Superior temporal gyrus (tissue), 1 donor: ENCODE results near the gene MAP3K21.

Source experiments
- DNase-seq: peaks from one replicate; pipeline ENCODE4 v3.0.0-alpha.2; 2016; ENCODE audit errors: extremely low spot score

Gene MAP3K21

DNA sequence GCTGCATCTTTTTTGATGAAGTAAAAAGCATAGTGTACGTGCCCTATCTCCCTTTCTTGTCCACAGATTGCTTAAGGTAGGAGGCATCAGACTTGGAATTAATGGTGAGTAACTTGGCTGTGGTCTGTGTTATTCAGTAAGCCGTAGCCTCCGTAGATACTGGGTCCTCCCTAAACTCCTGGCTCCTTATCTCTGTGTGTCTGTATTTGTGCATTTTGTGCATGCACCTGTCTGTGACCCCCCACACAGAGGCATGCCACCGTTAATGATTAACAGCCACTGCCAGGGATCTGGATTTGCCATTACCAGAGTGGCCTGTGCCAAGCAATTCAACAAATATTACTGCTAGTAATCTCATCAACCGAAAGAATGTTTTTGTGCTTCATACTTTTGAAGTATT lies 31.9 kb downstream of the MAP3K21 start:
- DNase-seq, result no peak

DNA sequence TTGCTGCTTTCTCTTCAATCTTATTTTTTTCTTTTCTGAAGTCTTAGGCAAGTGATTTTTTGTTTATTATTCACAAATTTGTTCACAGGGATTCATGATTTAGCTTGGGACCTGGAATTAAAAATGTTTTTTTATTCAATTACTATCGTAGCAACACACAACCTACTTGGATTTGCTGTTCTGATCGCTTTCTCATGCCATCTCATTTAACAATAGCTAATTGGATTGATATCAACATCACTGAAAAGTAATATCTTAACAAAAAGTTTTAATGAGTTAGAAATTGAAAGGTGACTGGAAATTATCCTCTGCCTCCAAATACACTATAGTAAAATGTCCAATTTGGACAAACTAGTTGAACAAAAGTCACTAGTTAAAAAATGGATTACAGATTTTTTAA lies 32.4 kb downstream of the MAP3K21 start:
- DNase-seq, result no peak

DNA sequence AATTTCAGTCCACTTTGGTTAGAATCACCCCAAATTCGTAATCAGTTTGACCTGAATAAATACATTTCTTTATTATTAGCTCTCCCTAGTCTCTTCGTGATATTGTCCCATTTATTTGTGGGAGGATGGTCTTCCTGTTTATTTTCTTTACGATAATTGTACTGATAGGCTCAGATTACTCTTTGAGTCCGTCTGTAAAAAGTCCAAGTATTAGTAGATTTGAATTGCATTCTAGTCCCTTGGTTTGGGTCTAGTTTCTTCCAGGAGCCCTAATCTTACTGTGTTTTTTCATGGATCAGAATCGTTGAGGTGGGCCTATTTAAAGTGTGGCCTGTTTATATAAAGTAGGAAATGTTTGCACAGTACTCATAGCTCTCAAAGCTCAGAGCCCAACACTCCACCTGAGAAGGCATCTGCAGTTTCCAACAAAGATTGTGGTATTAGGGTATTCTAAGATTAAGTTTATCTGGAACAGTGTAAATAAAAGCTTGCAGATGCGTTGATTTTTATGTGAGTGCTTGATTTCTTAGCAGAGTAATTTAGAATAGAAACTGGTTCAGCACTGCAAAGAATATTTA lies 33.1 kb downstream of the MAP3K21 start:
- DNase-seq, result no peak

DNA sequence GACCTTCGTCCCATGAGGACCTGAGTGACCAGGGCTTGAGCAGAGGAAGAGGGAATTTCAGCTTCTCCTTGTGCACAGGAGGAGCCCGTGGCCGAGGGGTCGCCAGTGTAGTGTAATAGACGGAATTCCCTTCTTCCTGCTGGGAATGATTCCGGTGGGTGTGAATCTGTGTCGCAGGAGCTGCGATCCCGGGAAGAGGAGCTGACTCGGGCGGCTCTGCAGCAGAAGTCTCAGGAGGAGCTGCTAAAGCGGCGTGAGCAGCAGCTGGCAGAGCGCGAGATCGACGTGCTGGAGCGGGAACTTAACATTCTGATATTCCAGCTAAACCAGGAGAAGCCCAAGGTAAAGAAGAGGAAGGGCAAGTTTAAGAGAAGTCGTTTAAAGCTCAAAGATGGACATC lies 34.4 kb downstream of the MAP3K21 start:
- DNase-seq, result no peak

DNA sequence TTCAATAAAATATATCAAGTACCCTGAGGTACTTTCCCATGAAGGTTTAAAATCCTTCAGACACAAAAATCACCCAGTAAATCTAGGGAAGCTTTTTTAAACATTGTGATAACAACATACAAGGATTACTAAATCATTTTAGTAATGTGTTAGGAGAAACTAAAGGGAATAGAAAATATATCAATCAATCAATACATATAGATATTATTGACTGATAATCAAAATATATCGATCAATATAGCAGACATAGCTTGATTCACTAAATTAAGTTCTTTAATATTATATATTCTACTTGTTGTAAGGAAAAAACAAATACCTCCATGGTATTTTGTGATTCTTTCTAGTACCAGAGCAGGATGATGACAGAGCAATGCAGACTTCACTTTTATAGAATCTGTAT lies 35.2 kb downstream of the MAP3K21 start:
- no peak for DNase-seq

DNA sequence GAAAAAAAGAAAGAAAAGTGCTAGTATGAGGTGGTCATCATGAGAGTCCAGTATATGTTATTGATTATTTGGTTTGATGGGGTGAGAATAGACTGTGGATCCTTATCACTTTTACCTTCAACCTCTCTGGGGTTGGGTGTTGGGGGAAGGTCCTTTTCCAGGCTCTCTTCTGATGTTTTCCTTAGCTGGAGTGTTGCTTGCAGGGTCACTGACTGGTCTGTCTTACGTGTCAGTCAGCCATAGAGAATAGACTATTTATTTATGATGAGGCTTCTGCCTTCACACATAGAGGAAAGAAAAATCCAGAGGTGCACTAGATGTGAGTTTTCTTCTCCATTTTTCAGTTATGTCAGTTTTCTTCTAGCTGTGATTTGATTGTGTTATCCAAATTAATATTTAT lies 36.5 kb downstream of the MAP3K21 start:
- no peak for DNase-seq

DNA sequence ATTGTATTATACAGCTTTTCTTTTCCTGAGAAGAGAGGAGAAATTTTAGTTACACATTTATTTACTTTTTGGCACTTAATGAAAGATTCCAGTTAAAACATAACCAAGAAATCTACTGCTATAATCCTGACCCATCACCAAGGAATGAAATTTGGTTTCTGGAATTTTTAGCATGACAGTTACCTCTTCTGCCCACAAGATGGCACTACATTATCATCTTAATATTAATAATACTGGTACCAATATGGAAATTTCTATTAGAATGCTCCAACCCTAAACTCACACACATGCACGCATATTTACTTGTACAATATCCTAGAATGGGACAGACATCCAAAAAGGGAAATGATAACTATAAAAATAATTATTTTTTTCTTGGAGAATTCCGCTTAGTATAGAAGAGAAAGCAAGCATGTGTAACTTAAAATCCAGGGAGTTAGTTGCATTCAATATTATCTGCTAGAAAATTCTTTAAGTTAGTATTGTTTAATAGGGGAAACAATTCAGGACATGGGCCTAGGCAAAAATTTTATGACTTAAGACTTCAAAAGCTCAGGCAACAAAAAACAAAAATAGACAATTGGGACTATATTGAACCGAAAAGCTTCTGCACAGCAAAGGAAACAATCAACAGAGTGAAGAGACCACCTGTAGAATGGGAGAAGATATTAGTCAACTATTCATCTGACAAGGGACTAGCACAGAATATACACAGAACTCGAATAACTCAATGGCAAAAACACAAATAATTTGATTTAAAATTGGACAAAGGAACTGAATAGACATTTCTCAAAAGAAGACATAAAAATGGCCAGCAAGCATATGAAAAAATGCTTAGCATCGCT lies 37.4 kb downstream of the MAP3K21 start:
- DNase-seq, result peak; percentile 57

DNA sequence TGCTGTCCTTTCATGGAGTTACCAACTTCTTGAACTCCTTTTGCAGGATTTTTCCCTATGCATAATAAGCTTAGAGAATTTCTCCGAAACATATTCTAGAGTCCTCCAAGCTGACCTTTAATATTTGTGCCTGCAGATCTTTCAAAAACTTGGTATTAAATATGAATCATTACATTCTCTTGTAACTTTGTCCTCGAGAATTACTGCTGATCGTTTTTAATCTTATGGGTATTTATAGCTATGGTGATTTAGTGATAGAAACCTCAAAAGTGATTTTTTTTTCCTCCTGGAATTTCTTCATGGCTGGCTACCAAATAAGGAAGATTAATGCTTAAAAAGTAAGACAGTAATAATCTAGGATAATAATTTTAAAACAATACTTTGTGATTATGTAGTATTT lies 39.1 kb downstream of the MAP3K21 start:
- DNase-seq, result no peak

DNA sequence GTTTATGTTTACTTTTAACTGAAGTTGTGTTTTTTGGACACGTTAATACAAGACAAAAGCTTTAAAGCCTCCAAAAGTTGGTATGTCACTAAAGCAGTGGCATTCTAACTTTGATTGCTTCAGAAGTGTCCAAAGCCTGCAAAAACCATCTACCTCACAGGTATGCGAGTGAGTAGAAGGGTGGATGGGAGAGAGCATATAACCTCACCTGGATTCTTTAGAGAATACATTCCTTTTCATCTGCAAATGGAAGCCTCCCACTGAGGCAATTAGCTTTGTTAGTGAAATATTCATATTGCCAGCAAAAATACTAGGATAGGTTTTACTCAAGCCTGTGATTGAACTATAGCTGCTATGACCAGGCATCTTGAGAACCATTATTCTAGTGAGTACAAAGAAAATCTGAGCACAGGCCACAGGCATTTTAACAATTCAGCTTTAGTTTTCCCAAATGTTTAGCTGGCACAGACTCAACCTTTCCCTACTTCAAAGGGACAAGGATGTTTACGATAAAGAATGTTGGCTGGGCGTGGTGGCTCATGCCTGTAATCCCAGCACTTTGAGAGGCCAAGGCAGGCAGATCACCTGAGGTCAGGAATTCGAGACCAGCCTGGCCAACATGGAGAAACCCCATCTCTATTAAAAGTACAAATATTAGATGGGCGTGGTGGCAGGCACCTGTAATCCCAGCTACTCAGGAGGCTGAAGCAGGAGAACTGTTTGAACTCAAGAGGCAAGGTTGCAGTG lies 39.7 kb downstream of the MAP3K21 start:
- no peak for DNase-seq

DNA sequence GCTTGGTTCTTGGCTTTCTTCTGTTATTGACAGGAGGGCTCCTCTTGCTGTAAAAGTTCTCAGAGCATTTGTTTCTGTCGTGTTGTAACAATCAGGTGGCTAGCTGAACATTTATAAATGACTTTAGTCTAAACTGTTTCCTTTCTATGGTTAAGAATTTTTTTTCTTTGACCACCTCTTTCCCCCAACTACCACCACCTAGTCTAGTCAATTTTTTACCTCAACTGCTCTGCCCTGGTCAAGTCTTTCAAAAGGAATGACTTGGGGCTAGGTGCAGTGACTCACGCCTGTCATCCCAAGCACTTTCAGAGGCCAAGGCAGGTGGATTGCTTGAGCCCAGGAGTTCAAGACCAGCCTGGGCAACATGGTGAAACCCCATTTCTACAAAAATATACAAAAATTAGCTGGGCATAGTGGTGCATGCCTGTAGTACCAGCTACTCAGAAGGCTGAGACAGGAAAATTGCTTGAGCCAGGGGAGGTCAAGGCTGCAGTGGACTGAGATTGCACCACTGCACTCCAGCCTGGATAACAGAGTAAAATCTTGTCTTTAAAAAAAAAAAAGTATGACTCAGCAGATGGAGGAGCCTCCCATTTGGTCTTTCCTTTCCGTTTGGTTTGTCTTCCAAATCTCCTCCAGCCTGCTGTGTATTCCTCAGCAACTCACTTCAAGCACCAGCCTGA lies 40.7 kb downstream of the MAP3K21 start:
- DNase-seq, result no peak

DNA sequence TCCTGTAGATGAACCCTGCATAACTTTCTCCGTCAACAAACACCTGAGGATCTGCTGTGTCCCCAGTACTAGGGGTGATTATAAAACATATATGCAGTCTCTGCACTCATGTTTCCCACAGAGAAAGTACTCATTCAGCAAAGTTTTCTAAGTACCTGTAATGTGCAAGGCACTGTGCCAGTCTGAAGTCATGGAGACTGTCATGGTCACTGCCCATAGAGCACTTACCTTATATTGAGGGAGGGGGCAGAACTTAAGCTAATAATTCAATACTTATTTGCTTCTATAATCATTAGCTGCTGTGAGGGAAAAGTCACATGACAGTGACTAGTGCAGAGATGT lies 41.2 kb downstream of the MAP3K21 start:
- DNase-seq, result no peak

DNA sequence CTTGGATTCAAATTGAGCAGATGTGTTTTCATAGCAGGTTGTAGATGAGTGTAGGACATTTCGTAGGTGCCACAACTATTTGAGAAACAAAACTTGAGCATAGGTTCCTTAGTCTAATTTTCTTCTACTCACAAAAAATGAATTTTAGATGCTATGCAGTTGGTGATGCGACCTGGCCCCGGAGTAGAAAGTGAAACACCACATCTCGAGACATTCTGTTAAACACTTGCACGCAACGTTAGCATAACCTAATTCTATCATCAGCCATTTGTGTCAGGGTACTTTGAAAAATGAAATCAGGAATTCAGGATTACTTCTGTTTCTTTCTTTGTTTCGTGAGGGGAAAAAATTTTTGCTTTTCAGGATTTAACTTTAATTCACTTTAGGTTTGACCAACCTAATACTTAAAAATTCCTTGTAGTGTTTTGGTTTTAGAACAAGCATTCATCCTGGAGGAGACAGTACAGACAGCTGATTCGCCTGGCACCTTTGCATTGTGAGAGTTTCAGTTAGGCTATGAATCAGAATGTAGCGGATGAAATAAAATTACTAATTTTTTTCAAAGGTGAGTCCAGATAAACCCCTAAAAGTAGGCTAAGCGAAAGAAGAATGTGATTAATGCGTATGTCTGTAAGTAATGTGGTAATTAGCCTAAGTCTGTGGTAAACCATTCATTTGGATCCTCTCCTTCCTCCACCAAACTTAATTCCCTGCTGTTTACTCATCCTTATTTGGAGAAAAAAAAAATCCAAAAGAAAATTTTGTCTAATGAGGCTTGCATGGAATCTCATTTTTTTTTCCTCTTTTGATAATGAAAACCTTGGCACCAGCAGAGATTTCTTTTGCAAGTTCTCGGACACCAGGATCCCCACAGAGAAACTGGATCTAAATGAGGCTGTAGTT lies 44.9 kb downstream of the MAP3K21 start:
- DNase-seq, result no peak

DNA sequence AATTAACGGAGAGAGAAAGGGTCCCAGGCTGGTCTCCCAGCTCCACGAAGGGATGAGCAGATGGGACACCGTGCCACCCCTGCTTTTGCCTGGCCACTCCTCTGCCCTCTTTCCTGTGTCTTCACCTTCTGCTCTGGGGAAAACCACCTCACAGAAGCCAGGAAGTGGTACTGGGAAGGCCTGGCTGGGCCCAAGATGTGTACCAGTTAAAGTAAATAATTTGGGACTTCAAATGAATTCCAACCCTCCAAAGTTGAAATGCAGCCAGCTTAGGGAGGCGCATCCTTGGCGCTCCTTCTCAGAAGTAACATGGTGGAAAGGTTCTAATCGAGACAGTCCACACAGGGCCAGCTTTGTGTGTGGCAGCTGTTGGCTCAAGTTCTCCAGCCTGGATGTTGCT lies 45.7 kb downstream of the MAP3K21 start:
- no peak for DNase-seq

DNA sequence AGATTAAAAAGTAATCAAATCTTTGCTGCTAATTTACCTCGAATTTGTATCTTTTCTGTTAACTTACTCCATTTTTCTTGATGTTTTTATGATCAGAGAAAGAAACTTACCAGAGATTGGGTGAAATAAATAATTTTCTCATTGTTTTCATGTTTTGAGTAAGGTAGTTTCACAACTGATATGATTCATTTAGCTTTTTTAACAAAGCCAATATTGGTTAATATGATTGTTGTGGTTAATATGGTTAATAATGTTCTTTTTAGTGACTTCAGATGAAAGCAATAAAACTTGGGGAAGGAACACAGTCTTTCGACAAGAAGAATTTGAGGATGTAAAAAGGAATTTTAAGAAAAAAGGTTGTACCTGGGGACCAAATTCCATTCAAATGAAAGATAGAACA lies 48.1 kb downstream of the MAP3K21 start:
- DNase-seq, result no peak

DNA sequence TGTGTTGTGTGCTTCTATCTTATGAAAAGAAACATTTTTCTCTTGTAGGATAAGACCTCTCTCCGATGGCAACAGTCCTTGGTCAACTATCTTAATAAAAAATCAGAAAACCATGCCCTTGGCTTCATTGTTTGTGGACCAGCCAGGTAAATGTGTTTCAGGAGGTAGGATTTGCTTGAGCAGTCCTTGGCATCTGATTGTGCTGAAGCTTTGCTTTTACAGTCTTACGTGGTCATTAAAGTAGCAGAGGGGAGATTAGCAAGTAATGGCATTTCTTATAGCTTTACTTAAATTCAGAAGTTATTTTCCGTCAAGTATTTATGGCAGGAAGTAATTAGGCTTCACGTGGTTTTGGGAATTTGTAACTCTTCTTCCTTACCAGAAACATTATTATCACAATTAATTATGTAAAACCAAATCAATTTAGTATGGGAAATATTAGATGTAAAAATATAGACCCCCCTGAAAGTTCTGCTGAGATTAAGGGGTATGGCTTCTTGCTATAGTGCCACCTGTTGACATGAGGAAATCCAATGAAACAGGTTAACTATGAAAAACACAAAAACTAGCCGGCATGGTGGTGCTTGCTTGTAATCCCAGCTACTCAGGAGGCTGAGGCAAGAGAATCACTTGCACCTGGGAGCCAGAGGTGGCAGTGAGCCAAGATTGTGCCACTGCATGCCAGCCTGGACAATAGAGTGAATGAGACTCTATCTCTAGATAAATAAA lies 49.0 kb downstream of the MAP3K21 start:
- no peak for DNase-seq

DNA sequence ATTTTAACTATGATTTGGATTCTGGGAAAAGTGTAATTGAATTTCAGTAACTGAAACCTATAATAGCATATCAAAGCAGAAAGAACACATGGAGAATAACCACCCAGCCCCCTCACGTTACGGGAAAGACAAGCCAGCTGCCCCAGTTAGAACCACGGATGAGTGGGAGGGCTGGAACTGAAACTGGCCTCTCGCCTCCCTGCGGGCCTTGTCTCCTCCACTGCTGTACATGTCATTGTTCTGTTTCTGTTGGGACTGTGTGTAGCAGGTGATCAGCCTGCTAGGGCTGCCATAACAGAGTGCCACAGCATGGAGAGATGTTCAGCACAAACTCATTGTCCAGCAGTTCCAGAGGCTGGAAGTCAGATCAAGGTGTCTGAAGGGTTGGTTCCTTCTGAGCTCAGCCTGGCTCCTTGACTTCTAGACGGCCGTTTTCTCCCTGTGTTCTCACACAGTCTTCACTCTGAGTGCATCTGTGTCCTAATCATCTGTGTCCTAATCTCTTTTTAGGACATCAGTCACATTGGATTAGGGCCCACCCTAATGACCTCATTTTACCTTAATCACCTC lies 52.4 kb downstream of the MAP3K21 start:
- no peak for DNase-seq

DNA sequence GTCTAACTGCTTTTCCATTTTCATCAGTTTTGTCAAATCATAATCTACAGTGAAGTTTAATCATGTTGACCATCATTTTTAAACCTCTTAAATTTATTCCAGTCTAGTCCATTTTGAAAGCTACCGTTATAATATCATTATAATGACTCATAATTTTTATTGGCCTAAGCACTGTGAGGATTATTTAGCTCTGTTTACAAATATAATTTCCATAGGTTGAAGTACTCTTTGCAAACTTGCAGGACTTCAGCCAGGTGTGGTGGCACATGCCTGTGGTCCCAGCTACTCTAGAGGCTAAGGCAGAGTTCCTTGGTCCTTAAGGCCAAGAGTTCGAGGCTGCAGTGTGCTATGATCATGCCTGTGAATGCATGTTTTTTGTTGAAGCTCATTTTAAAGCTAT lies 54.3 kb downstream of the MAP3K21 start:
- no peak for DNase-seq

DNA sequence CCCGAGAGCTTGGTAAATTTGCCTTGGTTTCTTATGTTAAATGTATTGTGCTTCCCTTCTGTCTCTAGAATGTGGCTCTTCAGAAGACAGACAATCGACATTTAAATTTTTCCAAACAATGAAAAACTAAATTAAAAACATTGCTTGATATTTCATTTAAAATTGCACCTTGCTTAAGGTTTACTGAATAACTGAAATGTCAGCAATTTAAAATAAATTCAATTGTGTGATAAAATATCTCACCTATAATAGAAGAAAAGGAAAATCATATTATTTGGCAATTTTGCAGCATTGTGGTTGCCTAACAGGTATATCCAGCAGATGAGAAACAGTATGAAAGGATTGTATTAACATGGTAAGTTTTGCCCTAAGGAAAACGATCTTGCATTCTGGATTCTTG lies 56.5 kb downstream of the MAP3K21 start:
- no peak for DNase-seq

DNA sequence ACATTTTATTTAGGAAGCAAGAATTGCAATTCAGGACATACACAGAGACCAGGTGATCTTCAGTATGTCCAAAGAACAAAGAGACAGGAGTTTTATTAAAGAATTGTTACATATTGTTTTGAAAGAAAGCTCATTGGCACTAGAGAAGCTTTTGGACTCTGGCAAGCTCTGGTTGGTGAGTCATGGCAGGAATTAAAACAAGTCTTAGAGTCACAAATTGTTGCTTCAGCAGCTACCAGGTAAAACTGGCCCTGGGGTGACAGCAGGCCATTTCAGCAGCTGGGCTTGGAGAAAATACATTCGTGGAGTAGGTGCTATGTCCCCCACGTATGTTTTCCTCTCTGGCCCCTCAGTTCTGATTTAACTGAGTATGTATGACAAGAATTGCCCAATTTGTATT lies 58.8 kb downstream of the MAP3K21 start:
- DNase-seq, result no peak

DNA sequence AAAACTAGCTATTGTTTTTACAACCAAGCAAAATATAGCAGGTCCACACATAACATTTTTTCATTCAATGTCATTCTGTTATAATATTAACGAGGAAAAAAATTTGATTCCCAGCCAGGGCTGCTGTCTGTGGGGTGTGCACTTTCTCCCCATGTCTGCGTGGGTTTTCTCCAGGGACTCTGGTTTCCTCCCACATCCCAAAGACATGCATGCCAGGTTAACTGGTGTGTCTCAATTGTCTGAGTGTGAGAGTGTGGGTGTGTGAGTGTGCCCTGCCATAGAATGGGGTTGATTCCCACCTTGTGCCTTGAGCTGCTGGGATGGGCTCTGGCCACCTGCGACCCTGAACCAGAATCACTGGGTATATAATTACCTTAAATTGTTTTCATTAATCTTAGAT lies 60.1 kb downstream of the MAP3K21 start:
- DNase-seq, result no peak
